ENCODE results near the gene PUM2. TPM values are rescaled to one million over a fixed set of nuclear protein-coding genes. Genes with fewer than 3 reads are reported as not detected.

Gene PUM2
- total and polyA plus RNA-seq, 5 experiments from 2014 or later: 17.1 to 177 (median 19.0) TPM

DNA sequence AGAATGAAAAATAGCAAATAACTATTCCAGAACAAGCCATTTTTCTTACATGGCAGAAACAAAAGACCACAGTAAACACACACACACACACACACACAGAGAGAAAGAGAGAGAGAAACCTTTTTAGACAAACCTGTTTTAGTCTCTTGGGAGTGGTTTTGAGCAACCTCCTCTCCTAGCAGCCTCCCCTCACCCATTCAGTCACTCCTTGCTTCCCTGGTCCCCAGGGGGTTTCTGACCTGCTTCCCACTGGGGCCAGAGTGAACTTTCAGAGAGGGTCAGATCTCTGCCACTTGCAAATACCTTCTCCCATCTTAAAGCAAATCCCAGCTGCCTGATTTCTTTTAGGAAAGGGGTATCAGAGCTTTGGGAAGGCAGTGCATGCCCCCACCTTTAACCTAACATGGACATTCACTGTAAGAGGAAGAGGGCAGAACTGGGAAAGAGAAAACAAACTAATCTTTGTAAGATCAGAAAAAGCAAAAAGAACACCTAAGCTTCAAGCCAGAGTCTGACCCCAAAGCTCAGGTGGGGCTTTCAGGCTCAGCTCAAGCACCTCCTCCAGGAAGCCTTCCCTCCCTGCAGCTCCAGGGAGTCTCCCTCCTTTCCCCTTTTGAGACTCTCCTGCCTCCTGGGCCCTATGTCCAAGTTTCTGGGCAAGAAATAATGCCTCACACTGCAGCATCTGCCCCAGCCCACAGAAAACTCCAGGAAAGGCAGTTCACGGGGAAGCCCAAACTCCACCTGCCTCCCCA is 128.5 kb downstream of the PUM2 start:
- H3K9me3 Mint-ChIP-seq: no peaks in the 10 kb centered on the region
- ATAC-seq: no peak
- peaks cover 0 to 9% (median 5%) of the 10 kb centered on the region in 4 donors for H3K4me1 Mint-ChIP-seq
- H3K36me3 Mint-ChIP-seq: no peaks in the 10 kb centered on the region
- peak overlapping the region in 5 of 10 donors; percentile 14 to 54 (median 25) for H3K4me3 Mint-ChIP-seq
- peak in 1 of 10 donors; percentile 27 for DNase-seq
- POLR2A ChIA-PET: interaction anchor here (0.7 kb wide), 1 partner anchor 1725 kb away, joined by 3 read pairs; no protein-coding TSS in a partner anchor
- H3K27ac Mint-ChIP-seq: no peak overlapping the region
- peaks cover 11 to 55% (median 48%) of the 10 kb centered on the region in 5 donors for H3K27me3 Mint-ChIP-seq

DNA sequence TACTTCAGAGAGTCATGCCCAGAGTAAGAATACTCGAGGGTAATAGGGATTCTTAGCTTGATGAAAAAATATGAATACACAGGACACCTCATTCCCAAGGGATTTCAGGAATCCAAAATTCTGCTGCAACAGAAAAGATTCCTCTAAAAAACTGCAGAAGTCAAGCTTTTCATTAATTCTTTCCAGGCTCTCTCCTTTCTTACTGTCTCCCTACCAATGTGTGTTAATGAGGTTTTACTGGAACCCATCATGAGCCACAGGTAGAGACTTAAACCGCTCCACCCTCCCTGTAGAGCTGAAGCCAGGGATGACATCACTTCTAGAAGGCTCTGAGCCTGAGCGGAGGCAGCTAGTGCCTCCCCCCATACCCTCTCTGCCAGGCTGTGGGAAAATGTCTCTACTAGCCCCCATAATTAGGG is 129.1 kb downstream of the PUM2 start:
- no peak for ATAC-seq
- Mint-ChIP-seq H3K27ac (no peak overlapping the region), H3K27me3 (peaks cover 9 to 54% (median 48%) of the 10 kb centered on the region in 5 donors), H3K4me3 (peak overlapping the region in 5 of 10 donors; percentile 14 to 35 (median 25)), H3K4me1 (peaks cover 0 to 9% (median 5%) of the 10 kb centered on the region in 4 donors), H3K36me3 (no peaks in the 10 kb centered on the region), H3K9me3 (no peaks in the 10 kb centered on the region)
- POLR2A ChIA-PET: no interaction called here
- no peak for DNase-seq

DNA sequence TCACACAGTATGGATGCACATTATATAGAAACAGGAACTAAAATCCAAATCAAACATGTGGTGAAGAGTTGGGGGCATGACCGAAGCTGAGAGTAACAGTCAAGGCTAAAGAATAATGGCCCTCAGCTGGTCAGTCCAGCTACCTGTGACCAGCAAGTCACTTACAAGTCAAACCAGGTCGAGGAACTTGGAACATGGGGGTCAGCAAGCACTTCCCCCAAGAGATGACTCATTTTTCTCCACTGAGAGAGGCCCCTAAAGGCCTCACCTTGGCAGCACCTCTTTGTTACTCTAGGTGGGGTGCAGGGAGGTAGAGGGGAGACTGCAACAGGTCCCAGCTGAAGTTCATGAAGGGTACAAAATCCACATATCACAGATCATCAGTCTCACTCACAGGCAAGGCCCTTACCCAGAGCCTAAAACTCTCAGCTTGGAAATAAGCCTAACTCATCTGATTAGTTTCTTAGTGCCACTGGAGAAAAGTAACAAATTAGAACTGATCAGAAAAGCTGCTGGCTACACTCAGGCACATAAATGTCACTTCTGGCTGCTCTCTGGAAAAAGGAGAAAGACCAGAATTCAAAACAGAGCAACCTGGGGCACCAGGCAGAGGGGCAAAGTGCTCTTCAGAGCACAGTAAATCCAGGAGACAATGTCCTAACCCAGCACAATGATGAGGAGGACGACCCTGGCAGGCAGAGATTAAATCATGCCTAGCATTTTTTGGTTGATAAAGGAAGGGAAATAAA is 129.7 kb downstream of the PUM2 start:
- DNase-seq (peak in 1 of 10 donors; percentile 6), ATAC-seq (no peak)
- Mint-ChIP-seq H3K36me3 (no peaks in the 10 kb centered on the region), H3K9me3 (no peaks in the 10 kb centered on the region), H3K4me1 (peaks cover 0 to 9% (median 5%) of the 10 kb centered on the region in 4 donors), H3K27me3 (peaks cover 8 to 54% (median 46%) of the 10 kb centered on the region in 5 donors), H3K27ac (no peak overlapping the region), H3K4me3 (peak overlapping the region in 1 of 10 donors; percentile 15)
- POLR2A ChIA-PET: no interaction called here

DNA sequence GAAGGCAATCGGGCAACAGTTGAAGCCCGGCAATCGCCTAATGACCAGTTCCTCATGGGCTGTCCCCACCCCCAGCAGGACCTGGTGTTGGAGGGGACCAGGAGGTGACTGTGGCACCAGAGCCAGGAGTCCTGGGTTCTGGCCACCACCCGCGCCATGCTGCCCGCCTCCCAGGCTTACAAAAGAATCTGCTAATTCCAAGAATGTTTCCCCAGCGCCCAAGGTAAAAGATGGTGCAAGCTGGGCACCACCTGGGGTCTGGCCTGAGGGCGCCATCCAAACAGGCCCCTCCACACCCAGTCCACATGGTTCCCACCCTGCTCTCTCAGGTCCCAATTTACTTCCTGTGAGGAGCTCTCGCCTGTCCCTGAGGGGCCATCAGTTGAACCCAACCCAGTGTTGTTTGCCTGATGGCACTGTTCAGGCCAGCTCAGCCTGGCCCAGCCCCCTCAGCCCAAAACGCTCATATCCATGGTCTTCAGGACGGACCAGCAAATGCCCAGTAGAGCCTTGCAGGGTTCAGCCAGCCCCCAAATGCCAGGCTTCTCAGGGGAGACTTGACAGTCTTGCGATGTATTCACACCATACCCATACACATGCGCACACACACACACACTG is 130.8 kb downstream of the PUM2 start:
- H3K36me3 Mint-ChIP-seq: no peaks in the 10 kb centered on the region
- H3K9me3 Mint-ChIP-seq: no peaks in the 10 kb centered on the region
- H3K4me1 Mint-ChIP-seq: peaks cover 0 to 4% (median 3%) of the 10 kb centered on the region in 4 donors
- DNase-seq (peak in 1 of 10 donors; percentile 22), ATAC-seq (no peak)
- POLR2A ChIA-PET: no interaction called here
- H3K27me3 Mint-ChIP-seq: peaks cover 8 to 54% (median 38%) of the 10 kb centered on the region in 5 donors
- no peak overlapping the region for H3K27ac Mint-ChIP-seq
- no peak overlapping the region for H3K4me3 Mint-ChIP-seq

DNA sequence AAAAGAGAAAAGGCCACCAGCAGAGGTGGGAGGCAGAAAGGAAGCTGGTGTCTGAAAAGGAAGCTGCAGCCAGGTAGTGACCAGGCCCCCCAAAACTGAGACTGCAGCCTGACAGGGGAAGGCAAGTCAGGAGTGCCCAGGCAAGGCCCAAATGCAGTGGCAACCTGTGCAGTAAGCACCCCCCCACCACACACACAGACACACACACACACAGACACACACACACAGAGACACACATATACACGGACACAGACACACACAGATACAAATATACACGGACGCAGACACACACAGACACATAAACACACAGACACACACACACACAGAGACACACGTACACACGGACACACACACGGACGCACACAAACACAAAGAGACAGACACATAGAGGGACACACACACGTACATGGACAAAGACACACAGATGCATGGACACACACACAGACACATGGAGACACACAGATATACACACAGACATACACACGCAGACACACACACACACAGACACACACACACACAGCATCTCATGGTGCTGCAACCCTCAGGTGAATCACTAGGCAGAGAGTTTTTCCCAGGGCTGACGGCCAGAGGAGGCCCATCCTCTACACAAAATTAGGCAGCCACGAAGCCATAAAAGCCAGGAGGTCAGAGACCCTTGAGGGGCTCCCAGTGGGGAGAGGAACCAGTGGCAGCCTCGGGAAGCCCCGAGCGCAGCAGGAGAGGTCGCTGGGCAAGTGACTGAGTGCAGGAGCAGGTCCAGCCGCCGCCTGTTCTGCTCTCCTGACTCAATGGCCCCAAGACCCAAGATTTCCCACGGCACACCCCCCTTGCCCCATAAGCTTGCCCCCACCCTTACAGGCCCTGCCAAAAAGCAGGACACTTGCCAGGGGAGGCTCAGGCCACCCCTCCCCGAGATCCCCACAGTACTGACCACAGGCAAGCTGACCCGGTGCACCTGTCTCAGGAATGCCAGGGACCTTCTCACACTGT is 132.0 kb downstream of the PUM2 start:
- H3K4me3 Mint-ChIP-seq: no peak overlapping the region
- no peak overlapping the region for H3K27ac Mint-ChIP-seq
- H3K4me1 Mint-ChIP-seq: peaks cover 0 to 4% (median 3%) of the 10 kb centered on the region in 4 donors
- POLR2A ChIA-PET: no interaction called here
- H3K36me3 Mint-ChIP-seq: no peaks in the 10 kb centered on the region
- H3K9me3 Mint-ChIP-seq: no peaks in the 10 kb centered on the region
- H3K27me3 Mint-ChIP-seq: peaks cover 8 to 54% (median 38%) of the 10 kb centered on the region in 5 donors
- ATAC-seq: no peak
- DNase-seq: peak in 1 of 10 donors; percentile 22

DNA sequence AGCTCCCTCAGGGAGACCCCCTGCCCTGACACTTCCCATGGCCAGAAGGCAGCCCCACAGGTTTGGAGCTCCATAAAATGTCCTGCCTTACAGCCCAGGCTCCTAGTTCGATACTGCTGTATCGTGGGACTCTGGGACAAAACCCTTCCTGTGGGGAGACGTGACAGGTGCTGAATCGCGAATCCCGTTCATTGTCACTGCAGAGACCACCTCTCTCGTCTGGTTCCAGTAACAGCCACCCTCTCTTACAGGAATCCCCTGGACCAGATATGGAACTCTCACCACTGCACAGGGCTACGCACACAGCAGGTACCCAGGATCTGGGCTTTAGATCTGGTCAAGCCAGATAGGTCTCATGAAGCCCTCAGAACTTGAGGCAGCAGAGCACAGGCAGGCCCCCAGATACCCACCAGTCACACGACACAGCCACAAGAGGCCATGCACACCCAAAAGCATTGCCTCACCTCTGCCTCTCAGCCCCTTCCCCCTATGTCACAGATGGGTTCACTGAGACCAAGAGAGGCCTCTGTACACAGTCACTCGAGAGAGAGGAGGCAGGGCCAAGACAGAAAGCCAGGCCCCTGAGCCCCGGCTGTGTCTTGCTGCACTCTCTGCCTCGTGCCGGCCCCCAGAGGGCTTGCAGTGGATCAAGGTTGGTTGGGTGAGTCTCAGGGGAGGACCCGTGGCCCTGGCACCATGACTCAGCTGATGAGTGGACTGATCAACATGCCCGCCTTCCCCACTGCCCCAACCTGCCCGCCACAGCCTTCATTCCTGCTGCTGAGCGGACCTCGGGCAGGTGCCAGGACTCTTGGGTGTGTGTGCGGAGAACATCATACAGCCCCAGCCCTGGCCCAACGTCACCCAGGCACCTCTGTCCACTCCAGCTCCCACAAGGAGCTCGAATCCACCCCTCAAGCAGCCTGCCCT is 133.3 kb downstream of the PUM2 start:
- no peaks in the 10 kb centered on the region for H3K36me3 Mint-ChIP-seq
- POLR2A ChIA-PET: no interaction called here
- no peak overlapping the region for H3K4me3 Mint-ChIP-seq
- DNase-seq (peak in 1 of 10 donors; percentile 44), ATAC-seq (no peak)
- H3K27me3 Mint-ChIP-seq: peaks cover 8 to 46% (median 29%) of the 10 kb centered on the region in 5 donors
- peaks cover 0 to 3% (median 1%) of the 10 kb centered on the region in 4 donors for H3K4me1 Mint-ChIP-seq
- no peaks in the 10 kb centered on the region for H3K9me3 Mint-ChIP-seq
- peak overlapping the region in 1 of 10 donors; percentile 63 for H3K27ac Mint-ChIP-seq

DNA sequence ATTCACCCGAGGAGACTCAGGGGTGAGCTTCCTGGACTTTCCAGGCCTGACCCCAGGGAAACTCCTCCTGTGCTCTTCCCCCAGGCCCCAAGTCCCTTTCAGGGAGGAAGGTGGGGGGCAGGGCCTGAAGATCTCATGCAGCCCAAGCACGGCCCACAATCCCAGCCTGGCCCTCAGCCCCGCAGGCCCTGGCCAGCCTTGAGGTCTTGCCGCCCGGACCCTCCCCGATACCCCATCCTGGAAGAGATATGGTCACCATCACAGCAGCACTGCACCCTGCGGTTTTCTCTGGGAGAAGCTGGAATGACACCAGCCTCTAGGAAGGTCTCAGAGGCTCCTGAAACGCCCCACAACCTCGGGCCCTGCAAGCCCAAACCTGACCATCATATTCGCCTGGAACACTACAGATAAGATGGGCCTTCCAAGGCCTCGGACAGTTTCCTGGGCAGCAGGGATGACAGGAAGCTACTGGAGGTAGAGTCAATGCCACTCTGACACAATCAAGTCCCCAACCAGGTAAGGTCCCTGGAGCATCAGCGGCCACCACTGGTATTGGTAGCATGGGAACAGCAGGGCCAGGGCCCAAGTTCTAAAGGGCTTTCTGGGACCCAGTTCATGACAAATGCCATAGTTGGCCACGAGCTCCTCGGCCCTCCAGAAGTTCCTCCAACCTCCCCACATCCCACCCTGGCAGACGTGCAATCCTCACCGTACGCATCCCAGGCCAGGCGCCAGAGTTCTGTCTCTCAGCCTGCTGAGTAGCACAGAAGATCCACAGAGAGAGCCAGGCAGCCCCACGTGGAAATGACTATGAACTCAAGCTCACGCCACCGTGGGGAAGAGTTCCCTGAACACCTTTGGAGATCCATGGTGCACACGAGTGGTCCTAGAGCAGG is 134.3 kb downstream of the PUM2 start:
- Mint-ChIP-seq H3K27me3 (peaks cover 6 to 36% (median 24%) of the 10 kb centered on the region in 5 donors), H3K9me3 (no peaks in the 10 kb centered on the region), H3K4me3 (no peak overlapping the region), H3K27ac (no peak overlapping the region), H3K4me1 (peaks cover 0 to 2% (median 0%) of the 10 kb centered on the region in 4 donors), H3K36me3 (no peaks in the 10 kb centered on the region)
- DNase-seq: peak in 1 of 10 donors; percentile 60
- no peak for ATAC-seq
- POLR2A ChIA-PET: no interaction called here

DNA sequence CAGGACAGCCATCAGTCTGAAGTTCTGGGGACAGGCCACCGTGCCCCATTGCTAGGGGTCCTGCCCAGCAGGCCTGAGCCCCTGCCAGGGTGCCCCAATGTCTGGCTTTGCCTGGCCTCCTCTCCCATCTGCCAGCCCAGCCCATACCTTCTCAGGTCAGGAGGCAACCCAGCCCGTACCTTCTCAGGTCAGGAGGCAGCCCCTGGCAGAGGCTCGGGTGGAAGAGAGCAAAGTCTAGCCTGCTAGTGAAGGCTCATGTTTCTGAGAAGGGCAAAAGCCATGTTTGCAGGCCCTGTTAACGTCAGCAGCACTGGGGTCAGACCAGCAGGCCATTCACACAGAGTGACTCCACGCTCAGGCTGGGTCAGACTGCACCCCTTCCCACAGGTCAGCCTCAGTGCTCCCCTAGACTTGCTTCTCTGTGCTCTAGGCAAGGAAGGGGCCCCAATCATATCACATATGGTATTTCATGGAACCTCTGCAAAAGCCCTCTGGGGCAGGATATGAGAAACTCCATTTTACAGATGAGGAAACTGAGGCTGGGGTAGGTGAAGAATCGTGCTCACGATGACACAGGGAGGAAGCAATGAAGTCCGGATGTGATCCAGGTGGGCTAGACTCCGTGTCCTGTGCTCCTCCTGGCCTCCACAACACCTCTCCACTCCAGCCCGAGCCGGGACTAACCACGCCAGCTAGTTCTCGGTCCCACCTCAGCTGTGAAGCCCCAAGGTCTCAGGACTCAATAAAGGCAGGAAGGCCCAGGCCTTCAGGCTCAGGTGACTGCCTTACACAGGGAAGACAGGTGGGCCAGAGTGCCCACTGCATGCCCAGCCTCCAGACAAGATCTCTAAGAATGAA is 135.2 kb downstream of the PUM2 start:
- no peaks in the 10 kb centered on the region for H3K9me3 Mint-ChIP-seq
- no peak for ATAC-seq
- peaks cover 0 to 2% (median 0%) of the 10 kb centered on the region in 4 donors for H3K4me1 Mint-ChIP-seq
- no peaks in the 10 kb centered on the region for H3K36me3 Mint-ChIP-seq
- H3K27ac Mint-ChIP-seq: no peak overlapping the region
- peaks cover 4 to 27% (median 20%) of the 10 kb centered on the region in 5 donors for H3K27me3 Mint-ChIP-seq
- POLR2A ChIA-PET: no interaction called here
- no peak overlapping the region for H3K4me3 Mint-ChIP-seq
- DNase-seq: peak in 1 of 10 donors; percentile 45

DNA sequence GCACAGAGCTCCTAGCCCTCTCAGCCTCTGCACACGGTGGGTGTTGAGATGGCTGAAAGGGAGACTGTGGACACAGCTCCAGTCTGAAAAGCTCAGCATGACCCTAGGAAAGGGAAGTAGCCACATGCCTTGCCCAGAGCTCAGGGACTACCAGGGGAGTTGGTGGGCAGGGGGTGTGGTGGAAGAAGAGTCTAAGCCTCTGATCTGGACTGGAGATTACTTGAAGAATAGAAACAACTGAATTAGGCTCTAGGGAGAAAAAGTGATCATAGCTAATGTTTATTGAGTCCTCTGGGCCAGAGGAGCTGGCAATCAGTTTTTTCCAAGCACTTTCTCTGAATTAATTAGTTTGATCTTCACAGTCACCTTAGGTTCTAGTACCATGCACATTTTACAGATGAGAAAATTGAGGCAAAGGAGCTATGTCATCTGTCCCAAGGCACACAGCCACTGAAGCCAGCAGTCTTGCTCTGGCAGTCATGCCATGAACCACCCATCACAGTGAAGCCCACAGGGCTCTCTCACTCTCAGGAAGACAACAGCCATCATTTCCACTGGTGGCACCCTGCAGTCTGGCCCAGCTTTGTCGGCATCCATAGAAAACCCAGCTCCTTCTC is 136.0 kb downstream of the PUM2 start:
- Mint-ChIP-seq H3K4me1 (peaks cover 0 to 2% (median 0%) of the 10 kb centered on the region in 4 donors), H3K27ac (peak overlapping the region in 1 of 10 donors; percentile 18), H3K4me3 (no peak overlapping the region), H3K9me3 (no peaks in the 10 kb centered on the region), H3K36me3 (no peaks in the 10 kb centered on the region), H3K27me3 (peaks cover 3 to 19% (median 13%) of the 10 kb centered on the region in 5 donors)
- DNase-seq (peak in 1 of 10 donors; percentile 9), ATAC-seq (no peak)
- POLR2A ChIA-PET: no interaction called here

Data from naive thymus-derived CD8-positive, alpha-beta T cell (primary cell).